C4-2B (cell line): ENCODE data around the gene NEU1.

ENCODE experiments used
- ZFX ChIP-seq: fragments of 450-650 bp; IDR thresholded peaks from 2 replicates; pipeline ENCODE4 v1.6.1; 2017
- TF ChIP-seq, protein P1 (sequence below): fragments of 450-650 bp; conservative IDR thresholded peaks from 2 replicates; pipeline ENCODE4 v1.5.1; 2017; ENCODE audit warnings: mild to moderate bottlenecking

DNA sequence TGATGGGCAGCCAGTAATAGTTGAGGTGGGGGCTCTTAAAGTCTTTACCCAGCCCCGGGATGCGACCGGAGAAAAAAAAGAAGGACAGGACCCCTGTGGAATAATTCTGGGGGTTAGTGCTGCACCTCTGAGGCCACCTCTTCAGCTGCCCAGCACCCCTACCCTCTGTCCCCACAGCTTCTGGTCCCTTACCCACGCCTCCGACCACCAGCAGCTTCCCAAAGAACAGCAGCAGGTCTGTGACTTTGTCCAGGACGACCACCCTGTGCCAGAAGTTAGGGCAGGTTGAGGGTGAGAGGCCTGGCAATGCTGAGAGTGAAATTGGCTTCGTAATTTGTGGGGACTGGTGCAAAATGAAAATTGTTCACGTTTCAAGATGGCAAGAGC, 2.2 kb upstream of the NEU1 start:
- TF ChIP-seq, protein P1, sequence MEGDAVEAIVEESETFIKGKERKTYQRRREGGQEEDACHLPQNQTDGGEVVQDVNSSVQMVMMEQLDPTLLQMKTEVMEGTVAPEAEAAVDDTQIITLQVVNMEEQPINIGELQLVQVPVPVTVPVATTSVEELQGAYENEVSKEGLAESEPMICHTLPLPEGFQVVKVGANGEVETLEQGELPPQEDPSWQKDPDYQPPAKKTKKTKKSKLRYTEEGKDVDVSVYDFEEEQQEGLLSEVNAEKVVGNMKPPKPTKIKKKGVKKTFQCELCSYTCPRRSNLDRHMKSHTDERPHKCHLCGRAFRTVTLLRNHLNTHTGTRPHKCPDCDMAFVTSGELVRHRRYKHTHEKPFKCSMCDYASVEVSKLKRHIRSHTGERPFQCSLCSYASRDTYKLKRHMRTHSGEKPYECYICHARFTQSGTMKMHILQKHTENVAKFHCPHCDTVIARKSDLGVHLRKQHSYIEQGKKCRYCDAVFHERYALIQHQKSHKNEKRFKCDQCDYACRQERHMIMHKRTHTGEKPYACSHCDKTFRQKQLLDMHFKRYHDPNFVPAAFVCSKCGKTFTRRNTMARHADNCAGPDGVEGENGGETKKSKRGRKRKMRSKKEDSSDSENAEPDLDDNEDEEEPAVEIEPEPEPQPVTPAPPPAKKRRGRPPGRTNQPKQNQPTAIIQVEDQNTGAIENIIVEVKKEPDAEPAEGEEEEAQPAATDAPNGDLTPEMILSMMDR, result no peak
- TF ChIP-seq ZFX, result no peak
